ENCODE results near the gene GLB1L.
A peak's percentile ranks its signal among the peaks of the same experiment; 100 is the strongest.
"Not testable (repeated sequence)": the region's sequence is repeated elsewhere in the genome, so short reads cannot be mapped to it uniquely, and the experiment has no call there.

The GLB1L gene

GRCh38 chr2:219245148-219245898, at the start of gene GLB1L, which contains the start of gene STK16:
Gene GLB1L (minus strand): TSS chr2:219245444. CDS start chr2:219243573, 1,871 bp downstream.
Gene STK16 (plus strand): TSS chr2:219245479. CDS start chr2:219246000, 521 bp downstream.
- Mint-ChIP-seq H3K9me3 (no peaks in the 10 kb centered on the region), H3K27me3 (no peaks in the 10 kb centered on the region), H3K27ac (peak within 1 kb of the TSS; percentile 94), H3K4me1 (peaks cover 62% of the 10 kb centered on the region), H3K36me3 (ENCODE audit: low read depth) (peaks cover 34% of the 10 kb centered on the region), H3K4me3 (peak within 1 kb of the TSS; percentile 87)
- DNase-seq (peak; percentile 95), ATAC-seq (peak; percentile 59)

GRCh38 chr2:219294356-219295351, 49.4 kb upstream of the GLB1L start:
- Mint-ChIP-seq H3K9me3 (no peaks in the 10 kb centered on the region), H3K27ac (peak overlapping the region; percentile 71), H3K4me3 (peak overlapping the region; percentile 78), H3K36me3 (ENCODE audit: low read depth) (no peaks in the 10 kb centered on the region), H3K27me3 (peaks cover 6% of the 10 kb centered on the region), H3K4me1 (peaks cover 23% of the 10 kb centered on the region)
- peak; percentile 93 for DNase-seq
- ATAC-seq, result peak; percentile 79

- H3K4me1 Mint-ChIP-seq, result peaks cover 20% of the 10 kb centered on the region
- no peak for DNase-seq
- H3K27me3 Mint-ChIP-seq, result peaks cover 3% of the 10 kb centered on the region
- peak overlapping the region; percentile 78 for H3K4me3 Mint-ChIP-seq
- no peaks in the 10 kb centered on the region for H3K9me3 Mint-ChIP-seq
- ATAC-seq, result no peak
- H3K36me3 Mint-ChIP-seq (ENCODE audit: low read depth), result no peaks in the 10 kb centered on the region
- peak overlapping the region; percentile 71 for H3K27ac Mint-ChIP-seq
These were observed 48.5 kb upstream of the GLB1L start for GRCh38 chr2:219293736-219294231.

GRCh38 chr2:219292616-219293015, 47.4 kb upstream of the GLB1L start:
- Mint-ChIP-seq H3K36me3 (ENCODE audit: low read depth) (no peaks in the 10 kb centered on the region), H3K27me3 (peaks cover 3% of the 10 kb centered on the region), H3K4me3 (no peak overlapping the region), H3K9me3 (no peaks in the 10 kb centered on the region), H3K27ac (no peak overlapping the region), H3K4me1 (peaks cover 16% of the 10 kb centered on the region)
- ATAC-seq, result no peak
- no peak for DNase-seq

- Mint-ChIP-seq H3K36me3 (ENCODE audit: low read depth) (no peaks in the 10 kb centered on the region), H3K4me1 (peaks cover 16% of the 10 kb centered on the region), H3K27ac (no peak overlapping the region), H3K9me3 (no peaks in the 10 kb centered on the region), H3K27me3 (peaks cover 3% of the 10 kb centered on the region), H3K4me3 (no peak overlapping the region)
- ATAC-seq, result no peak
- no peak for DNase-seq
These were observed 46.8 kb upstream of the GLB1L start for GRCh38 chr2:219291910-219292490.

GRCh38 chr2:219291394-219291793, 46.1 kb upstream of the GLB1L start:
- peaks cover 3% of the 10 kb centered on the region for H3K27me3 Mint-ChIP-seq
- H3K4me1 Mint-ChIP-seq, result peaks cover 16% of the 10 kb centered on the region
- H3K27ac Mint-ChIP-seq, result no peak overlapping the region
- H3K36me3 Mint-ChIP-seq (ENCODE audit: low read depth), result no peaks in the 10 kb centered on the region
- DNase-seq, result no peak
- no peaks in the 10 kb centered on the region for H3K9me3 Mint-ChIP-seq
- no peak overlapping the region for H3K4me3 Mint-ChIP-seq
- ATAC-seq, result no peak

GRCh38 chr2:219290381-219291171, 45.3 kb upstream of the GLB1L start:
- Mint-ChIP-seq H3K4me3 (no peak overlapping the region), H3K4me1 (peaks cover 13% of the 10 kb centered on the region), H3K27me3 (peaks cover 1% of the 10 kb centered on the region), H3K27ac (no peak overlapping the region), H3K9me3 (no peaks in the 10 kb centered on the region), H3K36me3 (ENCODE audit: low read depth) (no peaks in the 10 kb centered on the region)
- DNase-seq (no peak), ATAC-seq (no peak)

- no peak overlapping the region for H3K4me3 Mint-ChIP-seq
- no peaks in the 10 kb centered on the region for H3K27me3 Mint-ChIP-seq
- H3K36me3 Mint-ChIP-seq (ENCODE audit: low read depth), result no peaks in the 10 kb centered on the region
- no peak overlapping the region for H3K27ac Mint-ChIP-seq
- DNase-seq, result no peak
- ATAC-seq, result no peak
- no peaks in the 10 kb centered on the region for H3K9me3 Mint-ChIP-seq
- H3K4me1 Mint-ChIP-seq, result peaks cover 6% of the 10 kb centered on the region
These were observed 44.5 kb upstream of the GLB1L start for GRCh38 chr2:219289537-219290361.

- Mint-ChIP-seq H3K36me3 (ENCODE audit: low read depth) (no peaks in the 10 kb centered on the region), H3K27ac (no peak overlapping the region), H3K4me3 (no peak overlapping the region), H3K4me1 (peaks cover 4% of the 10 kb centered on the region), H3K9me3 (no peaks in the 10 kb centered on the region), H3K27me3 (no peaks in the 10 kb centered on the region)
- ATAC-seq (no peak), DNase-seq (no peak)
These were observed 43.9 kb upstream of the GLB1L start for GRCh38 chr2:219289195-219289536.

- DNase-seq, result no peak
- Mint-ChIP-seq H3K36me3 (ENCODE audit: low read depth) (peaks cover 3% of the 10 kb centered on the region), H3K4me1 (peaks cover 6% of the 10 kb centered on the region), H3K27ac (no peak overlapping the region), H3K9me3 (no peaks in the 10 kb centered on the region), H3K4me3 (no peak overlapping the region), H3K27me3 (no peaks in the 10 kb centered on the region)
- ATAC-seq, result no peak
These were observed 42.5 kb upstream of the GLB1L start for GRCh38 chr2:219287580-219288265.

GRCh38 chr2:219287116-219287440, 41.8 kb upstream of the GLB1L start:
- H3K4me3 Mint-ChIP-seq; H3K36me3 Mint-ChIP-seq (ENCODE audit: low read depth); DNase-seq; H3K9me3 Mint-ChIP-seq; H3K27me3 Mint-ChIP-seq; ATAC-seq; H3K4me1 Mint-ChIP-seq; H3K27ac Mint-ChIP-seq: not testable (repeated sequence)

GRCh38 chr2:219286436-219287115, 41.3 kb upstream of the GLB1L start:
- peaks cover 11% of the 10 kb centered on the region for H3K36me3 Mint-ChIP-seq (ENCODE audit: low read depth)
- peak overlapping the region; percentile 49 for H3K27ac Mint-ChIP-seq
- ATAC-seq, result no peak
- H3K9me3 Mint-ChIP-seq, result no peaks in the 10 kb centered on the region
- DNase-seq, result no peak
- peaks cover 7% of the 10 kb centered on the region for H3K4me1 Mint-ChIP-seq
- H3K4me3 Mint-ChIP-seq, result no peak overlapping the region
- no peaks in the 10 kb centered on the region for H3K27me3 Mint-ChIP-seq
